ENCODE data around the gene BFSP1. TPM values are rescaled to one million over a fixed set of nuclear protein-coding genes. Genes with fewer than 3 reads are reported as not detected.
A peak's percentile ranks its signal among the peaks of the same experiment; 100 is the strongest.

The BFSP1 gene
- total RNA-seq, 3 donors from 2014 or later: 0.17 to 1.1 (median 0.70) TPM

DNA sequence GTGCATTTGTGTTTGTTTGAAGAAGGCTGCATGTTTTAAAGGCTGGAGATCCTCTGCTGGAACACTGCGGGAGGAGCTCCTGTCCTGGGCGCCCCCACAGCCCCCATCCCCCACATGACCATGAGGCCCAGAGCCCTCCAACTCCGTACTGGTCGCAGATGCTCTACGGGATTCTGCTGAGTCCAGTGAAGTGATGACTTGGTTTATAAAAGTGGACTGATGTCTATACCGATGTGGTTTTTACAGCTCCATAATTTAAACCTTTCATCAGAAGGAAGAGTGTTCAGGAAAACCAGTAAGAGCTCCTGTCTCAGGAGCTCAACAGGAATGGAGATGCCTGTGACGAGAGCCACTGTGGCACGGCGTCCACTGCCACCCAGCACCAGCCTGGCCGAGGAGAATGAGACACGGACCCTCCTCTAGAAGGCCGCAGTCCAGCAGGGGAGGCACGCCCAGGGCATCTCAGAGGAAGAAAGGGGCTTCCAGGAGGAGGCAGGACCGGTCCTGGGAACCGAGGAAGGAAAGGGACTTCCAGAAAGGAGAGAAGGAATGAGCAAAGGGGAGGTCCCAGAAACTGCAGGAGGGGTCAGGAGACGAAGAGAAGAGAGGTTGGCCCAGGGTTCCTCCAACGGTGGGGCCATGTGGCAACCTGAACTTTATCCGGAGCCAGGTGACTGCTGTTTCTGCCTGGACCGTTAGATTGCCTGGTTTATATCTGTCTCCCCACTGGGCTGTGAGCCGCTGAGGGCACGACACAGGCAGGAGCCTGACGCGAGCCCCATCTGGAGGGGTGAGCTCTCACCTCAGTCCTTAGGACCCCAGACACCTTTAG lies 26.9 kb downstream of the BFSP1 start:
- intact Hi-C loops (cut with DNase I, micrococcal nuclease): loop anchor here in 1 of 2 donors (10.0 kb wide), 2 partner anchors 111 to 491 kb away; no protein-coding TSS in a partner anchor

DNA sequence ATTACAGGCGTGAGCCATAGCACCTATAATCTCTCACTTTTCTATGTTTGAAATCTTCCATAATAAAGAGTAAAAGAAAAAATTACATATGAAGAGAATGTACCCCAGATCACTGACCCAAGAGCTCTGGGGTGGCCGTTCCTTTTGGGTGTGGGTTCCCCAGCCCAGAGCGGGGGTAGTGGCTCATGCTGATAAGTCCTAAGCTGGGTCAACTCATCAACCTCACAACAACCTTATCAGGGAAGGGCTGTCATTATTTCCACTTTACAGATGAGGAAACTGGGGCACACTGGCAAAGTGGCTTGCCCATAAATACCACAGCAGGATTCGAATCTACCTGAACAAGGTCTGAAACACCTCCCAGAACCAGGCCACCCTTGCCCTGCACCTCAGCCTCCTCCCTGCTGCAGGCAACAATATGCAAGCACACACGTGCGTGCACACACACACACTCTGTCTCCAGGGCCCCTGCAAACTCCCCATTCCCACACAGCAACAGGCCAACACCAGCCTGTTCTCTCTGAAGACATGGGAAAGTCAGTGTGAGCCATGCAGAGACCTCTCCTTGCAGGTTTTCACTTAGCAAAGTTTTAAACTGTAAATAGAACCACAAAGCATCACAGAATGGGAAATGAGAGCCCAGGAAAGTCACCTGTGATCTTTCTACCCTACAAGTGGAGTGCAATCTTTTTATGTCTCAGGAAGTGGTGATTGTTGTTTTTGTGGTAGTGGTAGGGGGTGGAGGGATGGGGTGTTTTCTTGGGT lies 27.7 kb downstream of the BFSP1 start:
- Histone ChIP-seq H3K36me3 (ENCODE audit: low read depth) (no peaks in the 10 kb centered on the region), H3K4me1 (ENCODE audit: low read depth) (peaks cover 5% of the 10 kb centered on the region), H3K9me3 (no peaks in the 10 kb centered on the region), H3K4me3 (no peak overlapping the region)
- TF ChIP-seq, protein P1, sequence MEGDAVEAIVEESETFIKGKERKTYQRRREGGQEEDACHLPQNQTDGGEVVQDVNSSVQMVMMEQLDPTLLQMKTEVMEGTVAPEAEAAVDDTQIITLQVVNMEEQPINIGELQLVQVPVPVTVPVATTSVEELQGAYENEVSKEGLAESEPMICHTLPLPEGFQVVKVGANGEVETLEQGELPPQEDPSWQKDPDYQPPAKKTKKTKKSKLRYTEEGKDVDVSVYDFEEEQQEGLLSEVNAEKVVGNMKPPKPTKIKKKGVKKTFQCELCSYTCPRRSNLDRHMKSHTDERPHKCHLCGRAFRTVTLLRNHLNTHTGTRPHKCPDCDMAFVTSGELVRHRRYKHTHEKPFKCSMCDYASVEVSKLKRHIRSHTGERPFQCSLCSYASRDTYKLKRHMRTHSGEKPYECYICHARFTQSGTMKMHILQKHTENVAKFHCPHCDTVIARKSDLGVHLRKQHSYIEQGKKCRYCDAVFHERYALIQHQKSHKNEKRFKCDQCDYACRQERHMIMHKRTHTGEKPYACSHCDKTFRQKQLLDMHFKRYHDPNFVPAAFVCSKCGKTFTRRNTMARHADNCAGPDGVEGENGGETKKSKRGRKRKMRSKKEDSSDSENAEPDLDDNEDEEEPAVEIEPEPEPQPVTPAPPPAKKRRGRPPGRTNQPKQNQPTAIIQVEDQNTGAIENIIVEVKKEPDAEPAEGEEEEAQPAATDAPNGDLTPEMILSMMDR (IDR thresholded peaks at IDR 0.05): no peak
- intact Hi-C loops (cut with DNase I, micrococcal nuclease): loop anchor here in 1 of 2 donors (10.0 kb wide), 2 partner anchors 111 to 491 kb away; no protein-coding TSS in a partner anchor
- no peak for DNase-seq
- ATAC-seq: no peak

More for the DNA sequence above, 26.9 kb downstream of the BFSP1 start:
- TF ChIP-seq, protein P1 (IDR thresholded peaks at IDR 0.05): no peak
- DNase-seq (peak in 2 of 3 donors; percentile 17 to 49), ATAC-seq (peak; percentile 17)
- Histone ChIP-seq H3K36me3 (ENCODE audit: low read depth) (no peaks in the 10 kb centered on the region), H3K4me1 (ENCODE audit: low read depth) (peaks cover 5% of the 10 kb centered on the region), H3K4me3 (no peak overlapping the region), H3K9me3 (no peaks in the 10 kb centered on the region)

DNA sequence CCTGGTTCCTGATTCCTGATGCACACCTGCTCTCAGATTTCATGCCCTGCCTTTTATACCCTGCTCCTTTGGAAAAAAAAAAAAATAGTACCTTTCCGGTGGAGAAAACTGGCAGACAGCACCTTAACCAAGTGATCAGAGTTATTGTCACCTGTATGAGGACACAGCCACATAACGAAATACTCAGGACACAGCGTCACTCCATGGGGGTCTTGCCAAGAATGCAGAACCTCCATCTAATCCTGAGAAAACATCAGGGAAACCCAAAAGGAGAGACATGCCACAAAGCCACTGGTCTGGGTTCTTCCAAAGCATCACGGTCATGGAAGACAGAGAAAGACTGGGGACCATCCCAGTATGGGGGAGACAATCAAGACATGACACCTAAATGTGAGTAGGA lies 29.1 kb downstream of the BFSP1 start:
- intact Hi-C loops (cut with DNase I, micrococcal nuclease): loop anchor here in 1 of 2 donors (10.0 kb wide), 2 partner anchors 113 to 493 kb away; no protein-coding TSS in a partner anchor
- H3K4me3 ChIP-seq: no peak overlapping the region
- TF ChIP-seq, protein P1 (IDR thresholded peaks at IDR 0.05): no peak
- no peaks in the 10 kb centered on the region for H3K36me3 ChIP-seq (ENCODE audit: low read depth)
- DNase-seq: no peak
- peaks cover 5% of the 10 kb centered on the region for H3K4me1 ChIP-seq (ENCODE audit: low read depth)
- no peaks in the 10 kb centered on the region for H3K9me3 ChIP-seq
- no peak for ATAC-seq

DNA sequence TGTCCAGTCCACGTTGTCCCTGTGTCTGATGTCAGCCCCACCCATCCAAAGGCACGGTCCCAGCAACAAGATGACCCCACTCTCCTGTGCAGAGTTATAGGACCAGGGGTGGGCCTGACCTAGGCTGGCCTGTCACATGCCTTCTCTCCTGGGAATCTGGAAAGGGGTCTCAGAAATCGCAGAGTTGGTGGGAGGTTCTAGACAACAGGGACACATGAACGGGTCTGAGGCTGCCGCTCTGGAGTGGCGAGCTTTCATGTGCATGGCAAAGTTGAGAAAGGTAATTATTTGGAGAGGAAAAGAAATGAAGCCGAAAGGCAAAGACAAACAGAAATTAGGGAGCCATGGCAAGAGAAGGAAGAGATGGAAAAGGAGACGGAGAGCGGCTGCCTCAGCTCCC lies 29.5 kb downstream of the BFSP1 start:
- Histone ChIP-seq H3K36me3 (ENCODE audit: low read depth) (no peaks in the 10 kb centered on the region), H3K9me3 (no peaks in the 10 kb centered on the region), H3K4me1 (ENCODE audit: low read depth) (peaks cover 5% of the 10 kb centered on the region), H3K4me3 (no peak overlapping the region)
- DNase-seq: no peak
- TF ChIP-seq, protein P1 (IDR thresholded peaks at IDR 0.05): no peak
- no peak for ATAC-seq
- intact Hi-C loops (cut with DNase I, micrococcal nuclease): loop anchor here in 1 of 2 donors (10.0 kb wide), 2 partner anchors 113 to 493 kb away; no protein-coding TSS in a partner anchor

DNA sequence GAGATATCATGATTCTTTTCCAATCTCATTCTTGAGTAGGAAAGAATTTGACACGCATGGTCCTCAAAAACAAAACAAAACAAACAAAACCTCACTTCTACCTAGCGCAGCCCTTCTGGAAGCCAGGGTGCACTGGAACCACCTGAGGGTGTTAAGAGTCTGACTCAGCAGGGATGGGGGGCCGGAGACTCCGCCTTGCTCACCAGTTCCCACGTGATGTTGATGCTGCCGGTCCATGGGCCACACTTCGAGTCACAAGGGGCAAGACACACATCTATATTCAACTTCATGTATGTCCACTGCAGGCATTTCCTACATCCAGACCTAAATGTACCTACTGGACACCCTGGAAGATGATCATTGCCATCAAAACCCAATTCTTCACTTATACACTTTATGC lies 30.4 kb downstream of the BFSP1 start:
- Histone ChIP-seq H3K36me3 (ENCODE audit: low read depth) (no peaks in the 10 kb centered on the region), H3K4me3 (no peak overlapping the region), H3K4me1 (ENCODE audit: low read depth) (peaks cover 5% of the 10 kb centered on the region), H3K9me3 (no peaks in the 10 kb centered on the region)
- no peak for ATAC-seq
- no peak for DNase-seq
- intact Hi-C loops (cut with DNase I, micrococcal nuclease): loop anchor here in 1 of 2 donors (10.0 kb wide), 2 partner anchors 114 to 494 kb away; no protein-coding TSS in a partner anchor
- TF ChIP-seq, protein P1 (IDR thresholded peaks at IDR 0.05): no peak

Data from mucosa of descending colon (tissue), 3 donors.